ENCODE data around the gene MINDY2. TPM values are rescaled to one million over a fixed set of nuclear protein-coding genes. Genes with fewer than 3 reads are reported as not detected.
"Not testable (repeated sequence)": the region's sequence is repeated elsewhere in the genome, so short reads cannot be mapped to it uniquely, and the experiment has no call there.

Gene MINDY2
- total RNA-seq, 1 donor from 2014 or later: 41.6 TPM

DNA sequence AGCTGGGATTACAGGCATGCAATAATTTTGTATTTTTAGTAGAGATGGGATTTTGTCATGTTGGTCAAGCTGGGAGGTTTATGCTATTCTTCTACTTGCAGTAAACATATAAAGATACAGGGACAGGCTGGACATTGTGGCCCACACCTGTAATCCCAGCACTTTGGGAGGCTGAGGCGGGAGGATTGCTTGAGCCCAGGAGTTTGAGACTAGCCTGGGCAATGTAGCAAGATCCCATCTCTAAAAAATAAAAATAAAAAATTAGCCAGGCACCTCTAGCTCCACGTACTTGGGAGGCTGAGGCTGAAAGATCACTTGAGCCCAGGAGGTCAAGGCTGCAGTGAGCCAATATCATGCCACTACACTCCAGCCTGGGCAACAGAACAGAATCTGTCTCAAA lies 52.2 kb downstream of the MINDY2 start:
- DNase-seq (ENCODE audit: low spot score): not testable (repeated sequence)

DNA sequence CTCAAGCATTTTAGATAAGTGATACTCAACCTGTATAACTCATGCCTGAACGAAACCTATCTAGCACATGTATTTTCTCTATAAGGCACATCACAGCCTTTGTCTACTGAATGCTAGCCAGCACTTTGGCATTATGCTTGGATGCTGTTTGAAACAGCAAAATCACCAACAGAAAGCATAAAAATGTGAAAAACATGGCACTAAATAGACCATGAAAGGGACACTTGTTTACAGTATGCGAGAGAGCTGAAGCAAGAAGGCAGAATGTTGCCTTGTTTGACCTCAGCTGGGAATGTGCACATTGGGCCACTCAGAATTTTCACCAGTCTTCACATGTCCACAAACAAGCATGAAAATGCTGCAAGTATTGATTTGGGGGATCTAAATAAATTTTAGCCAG lies 59.5 kb downstream of the MINDY2 start:
- no peak for DNase-seq (ENCODE audit: low spot score)

DNA sequence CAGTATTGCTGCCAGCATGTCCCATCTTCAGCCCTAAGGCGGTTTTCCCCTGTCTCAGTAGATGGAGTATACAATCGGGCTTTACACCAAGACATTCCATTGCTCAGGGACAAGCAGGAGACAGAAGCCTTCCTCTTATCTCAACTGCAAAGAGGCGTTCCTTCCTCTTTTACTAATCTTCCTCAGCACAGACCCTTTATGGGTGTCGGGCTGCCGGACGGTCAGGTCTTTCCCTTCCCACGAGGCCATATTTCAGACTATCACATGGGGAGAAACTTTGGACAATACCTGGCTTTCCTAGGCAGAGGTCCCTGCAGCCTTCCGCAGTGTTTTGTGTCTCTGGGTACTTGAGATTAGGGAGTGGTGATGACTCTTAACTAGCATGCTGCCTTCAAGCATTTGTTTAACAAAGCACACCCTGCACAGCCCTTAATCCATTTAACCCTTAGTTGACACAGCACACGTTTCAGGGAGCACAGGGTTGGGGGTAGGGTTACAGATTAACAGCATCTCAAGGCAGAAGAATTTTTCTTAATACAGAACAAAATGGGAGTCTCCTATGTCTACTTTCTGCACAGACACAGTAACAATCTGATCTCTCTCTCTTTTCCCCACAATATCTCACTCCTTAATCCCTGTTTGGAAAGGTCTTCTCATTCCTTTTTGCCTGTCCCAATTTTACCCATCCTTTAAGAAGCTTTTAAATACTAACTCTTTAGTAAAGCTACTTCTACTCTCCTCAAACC lies 62.8 kb downstream of the MINDY2 start:
- DNase-seq (ENCODE audit: low spot score): not testable (repeated sequence)

DNA sequence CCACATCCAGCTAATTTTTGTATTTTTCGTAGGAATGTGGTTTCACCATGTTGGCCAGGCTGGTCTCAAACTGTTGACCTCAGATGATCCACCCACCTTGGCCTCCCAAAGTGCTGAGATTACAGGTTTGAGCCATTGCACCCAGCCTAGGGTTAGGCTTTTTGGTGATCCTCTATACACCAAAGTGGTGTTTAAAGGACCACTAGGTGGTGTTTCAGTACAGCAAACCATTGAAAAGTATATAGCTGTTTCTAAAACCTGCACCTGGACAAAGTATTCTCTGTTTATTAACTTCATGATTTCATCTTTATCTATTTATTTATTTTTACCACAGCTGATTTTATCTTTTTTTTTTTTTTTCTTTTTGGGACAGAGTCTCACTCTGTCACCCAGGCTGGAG lies 68.4 kb downstream of the MINDY2 start:
- DNase-seq (ENCODE audit: low spot score): no peak

DNA sequence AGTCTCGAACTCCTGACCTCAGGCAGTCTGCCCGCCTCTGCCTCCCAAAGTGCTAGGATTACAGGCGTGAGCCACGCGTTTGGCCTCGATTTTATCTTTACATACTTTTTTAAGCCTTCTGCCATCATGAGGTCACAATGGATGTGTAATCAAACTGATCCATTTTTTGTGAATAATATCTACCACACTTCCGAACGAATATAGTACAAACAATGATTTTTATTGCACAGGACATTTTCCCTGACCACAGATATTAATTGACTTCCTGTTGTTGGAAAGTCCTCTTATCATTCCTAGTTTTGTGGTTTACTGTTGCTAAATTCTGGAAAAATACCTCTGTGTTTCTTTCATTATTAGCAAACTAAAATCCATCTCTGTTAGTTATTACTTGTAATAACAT lies 68.9 kb downstream of the MINDY2 start:
- DNase-seq (ENCODE audit: low spot score): no peak

DNA sequence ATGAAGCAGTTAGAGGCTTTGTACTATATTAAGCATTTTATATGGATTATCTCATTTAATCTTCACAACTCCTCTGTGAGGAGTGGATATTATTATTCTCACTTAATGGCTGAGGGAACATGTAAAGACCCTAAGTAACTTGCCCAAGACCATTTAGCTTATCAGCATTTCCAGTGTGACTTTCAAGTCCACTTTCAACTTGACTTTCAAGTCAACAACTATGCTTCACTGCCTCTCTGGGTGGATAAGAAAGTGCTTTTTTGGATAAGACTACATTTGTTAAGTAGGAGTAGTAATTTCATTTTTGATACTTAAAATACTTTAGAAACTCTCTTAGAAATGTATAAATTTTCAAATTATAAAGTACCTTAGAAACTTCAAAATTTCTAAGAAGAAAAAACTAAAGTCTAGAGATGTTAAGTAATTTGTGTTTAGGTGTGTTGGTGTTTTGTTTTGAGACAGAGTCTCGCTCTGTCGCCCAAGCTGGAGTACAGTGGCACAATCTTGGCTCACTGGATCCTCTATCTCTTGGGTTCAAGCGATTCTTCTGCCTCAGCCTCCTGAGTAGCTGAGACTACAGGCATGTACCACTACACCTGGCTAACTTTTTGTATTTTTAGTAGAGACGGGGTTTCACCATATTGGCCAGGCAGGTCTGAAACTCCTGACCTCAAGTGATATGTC lies 71.8 kb downstream of the MINDY2 start:
- DNase-seq (ENCODE audit: low spot score): no peak

DNA sequence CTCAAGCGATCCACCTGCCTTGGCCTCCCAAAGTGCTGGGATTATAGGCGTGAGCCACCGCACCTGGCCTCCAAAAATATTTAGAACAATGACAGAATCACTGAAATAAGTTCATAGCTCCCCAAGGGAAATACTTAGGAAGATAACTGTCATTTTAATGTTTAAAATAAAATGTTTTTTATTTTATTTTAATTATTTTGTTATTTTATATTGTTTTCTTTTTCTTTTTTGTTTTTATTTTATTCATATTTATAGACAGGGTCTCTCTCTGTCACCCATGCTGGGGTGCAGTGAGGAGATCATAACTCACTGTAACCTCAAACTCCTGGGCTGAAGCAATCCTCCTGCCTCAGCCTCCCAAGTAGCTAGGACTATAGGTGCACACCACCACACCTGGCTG lies 80.1 kb downstream of the MINDY2 start:
- not testable (repeated sequence) for DNase-seq (ENCODE audit: low spot score)

DNA sequence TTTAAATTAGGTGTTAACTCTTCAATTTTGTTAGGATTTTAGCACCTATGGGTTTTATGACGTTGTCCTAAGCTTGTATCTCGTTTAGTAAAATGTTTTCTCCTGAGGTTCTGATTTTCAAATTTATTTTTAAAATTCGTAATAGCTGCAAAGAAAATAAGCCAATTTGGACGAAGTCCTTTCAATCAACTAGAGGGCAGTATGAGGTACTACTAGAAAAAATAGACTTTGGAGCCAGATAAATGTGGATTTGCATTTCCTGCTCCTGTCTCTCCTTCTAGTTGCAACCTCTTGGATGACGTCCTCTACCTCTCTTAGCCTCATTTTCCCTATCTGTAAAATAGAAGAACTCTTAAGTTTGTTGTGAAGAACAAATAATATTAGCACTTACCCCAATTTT lies 81.2 kb downstream of the MINDY2 start:
- no peak for DNase-seq (ENCODE audit: low spot score)

DNA sequence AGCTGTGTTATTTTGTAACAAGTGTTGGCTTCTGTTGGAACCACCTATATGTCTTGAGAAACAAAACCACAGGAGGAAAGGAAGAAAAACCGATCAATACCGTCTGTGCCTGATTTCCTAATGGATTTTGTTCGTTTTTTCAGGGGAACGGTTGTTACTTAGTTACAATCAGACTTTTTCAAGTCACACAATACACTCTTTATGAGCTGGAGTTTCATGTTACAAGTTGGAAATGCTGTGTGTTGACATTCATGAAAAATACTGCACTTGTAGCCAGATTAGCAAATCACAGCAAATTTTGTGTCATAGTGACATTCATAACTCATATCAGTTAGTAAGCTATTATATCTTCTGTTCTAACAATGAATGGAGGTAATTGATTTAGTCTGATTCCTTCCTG lies 83.5 kb downstream of the MINDY2 start:
- no peak for DNase-seq (ENCODE audit: low spot score)

DNA sequence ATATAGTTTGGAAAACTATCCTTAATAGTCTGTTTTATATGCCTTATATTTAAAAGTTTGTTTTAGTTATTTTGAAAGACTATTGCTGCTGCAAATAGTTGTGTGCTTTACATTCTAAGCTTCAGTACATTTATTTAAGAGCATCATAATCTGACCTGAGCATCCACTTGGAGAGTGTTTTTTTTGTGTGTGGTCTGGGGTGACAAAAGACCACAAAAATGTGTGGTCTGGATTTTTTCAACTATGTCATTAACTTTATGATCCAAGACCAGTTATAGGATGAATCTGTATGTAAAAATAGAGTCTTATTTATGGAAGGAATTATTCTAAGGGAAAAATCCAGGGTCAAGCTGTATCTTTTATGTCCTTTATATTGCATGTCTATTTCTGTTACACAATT lies 85.0 kb downstream of the MINDY2 start:
- no peak for DNase-seq (ENCODE audit: low spot score)

DNA sequence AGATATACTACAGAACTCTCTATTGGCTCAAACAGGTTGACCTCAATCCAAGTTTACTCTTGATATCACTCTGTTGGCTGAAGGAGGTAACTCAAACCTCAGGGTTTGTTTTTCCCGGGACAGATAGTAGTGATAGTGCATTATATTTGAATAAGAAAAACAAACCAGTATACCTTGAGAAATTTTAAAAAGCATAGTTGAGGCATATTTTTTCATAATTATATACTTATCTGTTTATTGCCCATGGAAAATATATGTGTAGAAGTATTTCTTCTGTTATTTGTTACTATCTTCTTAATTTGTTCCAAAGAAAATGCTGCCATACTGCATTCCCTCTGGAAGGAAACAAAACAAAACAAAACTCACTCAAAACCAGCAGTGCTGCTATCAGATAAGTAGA lies 85.5 kb downstream of the MINDY2 start:
- not testable (repeated sequence) for DNase-seq (ENCODE audit: low spot score)

DNA sequence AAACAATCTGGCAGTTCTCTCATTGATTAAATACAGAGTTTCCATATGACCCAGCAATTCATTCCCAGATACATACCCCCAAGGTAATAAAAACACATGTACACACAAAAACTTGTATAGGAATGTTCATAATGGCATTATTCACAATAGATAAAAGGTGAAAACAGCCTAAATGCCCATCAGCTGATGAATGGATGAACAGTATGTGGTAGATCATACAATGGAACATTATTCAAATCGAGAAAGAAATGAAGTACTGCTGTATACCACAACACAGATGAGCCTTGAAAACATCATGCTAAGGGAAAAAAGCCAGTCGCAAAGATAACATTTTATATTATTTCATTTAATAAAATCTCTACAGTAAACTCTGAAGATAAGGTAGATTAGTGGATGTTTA lies 91.2 kb downstream of the MINDY2 start:
- DNase-seq (ENCODE audit: low spot score): no peak

DNA sequence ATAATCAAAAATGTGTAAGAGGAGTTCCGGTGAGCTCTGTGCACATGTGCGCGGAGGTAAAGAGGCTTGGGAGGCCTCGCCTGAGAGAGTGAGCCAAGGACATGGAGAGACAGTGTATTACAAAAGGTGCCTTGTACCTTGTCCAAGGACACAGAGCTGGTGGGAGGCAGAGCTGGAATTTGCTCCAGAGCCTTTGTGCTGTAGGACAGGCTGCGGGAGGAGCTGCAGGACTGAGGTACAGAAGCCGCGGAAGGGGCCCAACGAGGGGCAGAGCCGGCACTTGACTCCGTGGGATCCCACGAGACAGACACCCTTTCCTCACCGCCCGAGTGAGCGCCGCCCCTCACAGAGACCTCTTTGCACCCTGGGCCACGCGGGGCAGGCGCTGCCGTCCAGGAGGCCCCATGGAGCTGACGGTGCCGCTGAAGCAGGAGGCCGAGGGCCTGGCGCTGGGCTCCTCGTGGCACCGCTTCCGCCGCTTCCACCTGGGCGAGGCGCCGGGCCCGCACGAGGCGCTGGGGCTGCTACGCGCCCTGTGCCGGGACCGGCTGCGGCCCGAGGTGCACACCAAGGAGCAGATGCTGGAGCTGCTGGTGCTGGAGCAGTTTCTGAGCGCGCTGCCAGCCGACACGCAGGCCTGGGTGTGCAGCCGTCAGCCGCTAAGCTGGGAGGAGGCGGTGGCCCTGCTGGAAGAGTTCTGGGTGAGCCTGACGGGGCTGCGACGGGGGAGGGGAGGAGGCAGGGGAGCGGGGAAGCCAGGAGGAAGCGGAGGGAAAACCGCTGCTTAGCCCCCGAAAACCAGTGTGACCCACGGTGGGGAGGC lies 93.7 kb downstream of the MINDY2 start:
- peak; percentile 53 for DNase-seq (ENCODE audit: low spot score)

DNA sequence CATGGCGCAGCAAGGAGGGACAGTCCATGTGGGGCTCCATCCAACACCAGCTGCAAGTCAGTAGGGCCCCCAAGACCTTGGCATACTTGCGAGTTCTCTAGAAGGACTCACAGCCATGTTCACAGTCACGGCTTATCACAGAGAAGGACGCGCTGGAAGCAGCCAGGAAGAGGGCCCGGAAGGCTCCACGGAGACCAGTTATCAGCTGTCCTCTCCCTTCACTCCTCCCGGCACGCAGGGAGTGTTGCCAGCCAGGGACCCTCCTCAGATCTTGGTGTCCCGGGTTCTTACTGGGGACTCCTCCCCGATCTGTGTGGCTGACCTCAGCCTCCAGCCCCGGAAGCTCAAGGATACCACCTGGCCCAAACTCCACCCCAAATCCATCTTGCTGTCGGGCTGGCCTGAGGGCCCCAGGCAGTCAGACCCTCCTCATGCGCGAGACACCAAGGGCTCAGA lies 94.4 kb downstream of the MINDY2 start:
- no peak for DNase-seq (ENCODE audit: low spot score)

DNA sequence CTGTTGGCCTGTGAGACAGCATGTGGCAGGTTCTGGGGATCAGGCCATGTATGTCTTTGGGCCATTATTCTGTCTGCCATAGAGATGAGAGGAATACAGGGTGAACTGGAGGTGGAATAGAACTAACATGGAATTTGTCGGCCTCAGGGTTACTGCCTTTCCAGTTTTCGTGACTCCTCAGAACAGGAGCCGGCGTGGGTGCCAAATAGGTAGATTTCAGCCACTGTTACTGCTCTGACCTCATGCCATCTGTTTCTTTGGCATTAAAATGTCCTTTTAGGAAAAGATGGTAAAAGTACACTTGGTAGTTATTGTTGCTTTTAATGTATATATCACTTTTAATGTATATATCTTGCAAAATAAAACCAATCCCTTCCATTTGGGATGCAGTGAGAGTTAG lies 96.8 kb downstream of the MINDY2 start:
- no peak for DNase-seq (ENCODE audit: low spot score)

DNA sequence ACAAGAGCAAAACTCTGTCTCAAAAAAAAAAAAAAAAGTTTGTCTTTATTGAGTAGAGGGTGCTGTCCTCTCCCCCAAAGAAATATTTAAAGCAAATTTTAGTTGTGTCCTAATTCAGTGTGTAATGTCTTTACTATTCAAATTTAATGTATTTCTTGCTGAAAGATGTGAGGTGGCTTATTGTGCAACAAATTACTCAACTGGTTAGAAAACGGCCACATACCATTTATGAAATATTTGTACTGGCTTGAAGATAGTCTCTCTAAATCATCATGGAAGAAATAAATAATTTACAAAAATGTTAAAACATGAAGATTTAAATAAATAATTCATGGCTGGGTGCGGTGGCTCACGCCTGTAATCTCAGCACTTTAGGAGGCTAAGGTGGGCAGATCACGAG lies 99.3 kb downstream of the MINDY2 start:
- DNase-seq (ENCODE audit: low spot score): no peak

DNA sequence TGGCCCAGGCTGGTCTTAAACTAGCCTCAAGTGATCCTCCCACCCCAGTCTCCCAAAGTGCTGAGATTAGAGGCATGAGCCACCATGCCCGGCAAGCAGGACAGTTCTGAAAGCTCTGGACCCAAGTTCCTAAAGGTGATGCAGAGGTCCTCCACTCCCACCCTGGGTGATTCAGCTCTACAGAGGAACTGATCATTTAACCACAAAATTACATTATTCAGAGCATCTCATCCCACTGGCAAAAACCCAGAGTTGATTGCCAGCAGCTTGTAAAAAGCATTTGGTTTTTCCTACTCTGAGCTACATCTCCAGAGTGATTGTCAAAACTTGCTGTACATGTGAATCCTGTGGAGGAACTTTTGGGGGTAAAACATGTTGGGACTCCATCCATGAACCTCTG lies 102.2 kb downstream of the MINDY2 start:
- no peak for DNase-seq (ENCODE audit: low spot score)

DNA sequence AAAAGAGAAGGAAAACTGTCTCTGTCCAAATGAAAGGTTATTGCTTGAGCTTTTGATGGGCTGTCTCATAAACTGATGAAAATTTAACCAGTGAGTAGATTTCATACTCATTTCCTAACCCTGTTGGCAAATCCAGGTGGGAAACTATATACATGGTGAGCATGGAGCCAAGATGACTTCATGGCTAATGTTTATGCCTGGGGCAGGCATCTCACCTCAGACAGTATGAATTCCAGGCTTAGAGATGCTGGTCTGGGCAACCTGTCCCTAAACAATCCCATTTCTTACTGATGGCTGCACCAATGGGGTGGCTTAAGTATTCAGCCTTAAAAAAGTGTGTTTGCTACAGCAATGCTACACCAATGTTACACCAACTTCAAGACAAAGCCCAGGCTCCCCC lies 104.2 kb downstream of the MINDY2 start:
- no peak for DNase-seq (ENCODE audit: low spot score)

DNA sequence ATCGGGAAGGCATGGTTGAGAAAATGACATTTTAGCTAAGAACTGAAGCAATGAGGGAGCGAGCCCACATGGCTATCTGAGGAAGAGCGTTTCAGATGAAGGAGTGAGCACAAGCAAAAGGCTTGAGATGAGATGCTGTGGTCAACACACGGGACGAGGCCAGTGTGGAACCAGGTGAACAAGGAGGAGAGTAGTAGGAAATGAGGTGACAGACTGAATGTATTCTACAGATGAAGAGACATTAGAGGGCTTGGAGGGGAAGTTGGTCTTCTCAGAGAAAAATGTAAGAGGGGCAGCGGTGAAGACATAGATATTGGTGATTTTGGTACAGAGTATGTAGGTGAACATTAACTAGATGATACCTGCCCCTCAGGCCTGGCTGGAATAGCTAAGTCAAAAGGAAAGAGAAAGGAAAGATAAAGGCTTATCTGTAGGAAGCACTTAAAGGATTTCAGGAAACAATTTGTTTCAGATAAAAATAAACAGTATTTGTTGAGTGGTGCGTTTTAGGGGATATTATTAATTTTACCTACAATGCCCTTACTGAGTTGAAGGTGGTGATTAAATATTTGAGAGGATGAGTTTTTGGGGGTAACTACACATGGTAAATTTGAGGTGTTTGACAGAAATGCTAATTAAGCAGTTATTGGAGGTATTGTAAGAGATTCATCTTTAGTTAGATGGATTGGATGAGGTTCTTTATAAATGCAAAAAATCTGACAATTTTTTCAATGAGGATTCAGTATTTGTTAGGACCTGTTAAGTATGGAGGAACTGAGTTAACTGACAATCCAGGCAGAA lies 105.4 kb downstream of the MINDY2 start:
- no peak for DNase-seq (ENCODE audit: low spot score)

DNA sequence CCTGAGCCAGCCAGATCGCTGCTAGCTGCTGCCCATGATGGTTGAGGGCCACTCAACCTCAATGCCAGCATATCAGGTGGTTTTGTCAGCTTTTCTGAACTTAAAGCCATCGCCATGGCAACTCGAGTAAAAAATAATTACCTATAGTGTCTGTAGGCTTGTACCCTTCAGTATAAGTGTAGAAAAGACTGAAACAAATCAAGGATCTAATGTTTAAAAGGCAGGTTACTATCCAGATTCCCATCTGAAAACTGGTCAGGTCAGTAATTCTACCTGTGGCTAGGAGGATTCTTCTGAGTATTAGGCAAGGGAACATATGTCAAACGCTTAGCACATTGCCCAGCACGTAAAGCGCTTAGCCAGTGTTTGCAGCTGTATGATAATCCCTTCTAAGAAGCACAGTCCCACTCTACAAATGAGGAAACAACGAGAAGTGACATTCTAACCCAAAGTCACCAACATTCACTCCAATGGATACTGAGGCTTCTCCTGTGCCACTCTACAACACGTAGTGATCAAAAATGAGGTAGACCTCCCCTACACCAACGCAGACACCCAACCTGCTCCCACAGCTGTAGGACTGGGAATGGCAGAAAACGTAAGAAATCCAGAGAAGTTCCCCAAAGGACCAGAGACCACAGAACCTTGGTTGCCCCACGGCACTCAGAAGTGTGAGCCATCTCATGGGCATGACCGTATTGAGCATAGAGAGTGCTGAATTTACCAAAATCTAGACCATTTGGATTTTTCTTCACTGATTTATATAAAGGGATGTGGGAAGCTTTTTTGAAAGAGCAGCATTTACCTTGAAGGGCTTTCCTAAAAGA lies 107.1 kb downstream of the MINDY2 start:
- DNase-seq (ENCODE audit: low spot score): no peak

DNA sequence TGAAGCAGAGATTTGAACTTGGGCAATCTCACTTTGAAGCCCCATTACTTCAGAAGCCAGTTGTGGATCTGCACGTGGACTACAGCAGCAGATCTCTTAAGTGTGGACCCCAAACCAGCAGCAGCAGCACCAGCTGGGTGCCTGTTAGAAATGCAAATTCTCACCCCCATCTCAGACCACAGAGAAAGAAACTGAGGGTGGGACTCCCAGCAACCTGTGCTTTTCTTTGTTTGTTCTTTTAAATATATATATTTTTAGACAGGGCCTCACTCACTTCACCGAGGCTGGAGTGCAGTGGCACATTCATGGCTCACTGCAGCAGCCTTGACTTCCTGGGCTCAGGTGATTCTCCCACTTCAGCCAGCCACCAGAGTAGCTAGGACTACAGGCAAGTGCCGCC lies 109.2 kb downstream of the MINDY2 start:
- DNase-seq (ENCODE audit: low spot score): no peak
